IMR-90 (cell line): Measurements from ENCODE around the gene GJB5.

Source experiments
- BHLHE40 ChIP-seq: fragments of 150-350 bp; IDR thresholded peaks from 2 replicates; pipeline ENCODE4 v1.6.1; 2016; ENCODE audit warnings: mild to moderate bottlenecking, low read depth, low read length
- CEBPB ChIP-seq: IDR thresholded peaks from 2 replicates; pipeline ENCODE4 v1.6.1; 2012; ENCODE audit warnings: low read depth, low read length, improper control_type of control experiment
- MAFK ChIP-seq: IDR thresholded peaks from 2 replicates; pipeline ENCODE4 v1.6.1; 2012; ENCODE audit warnings: low read depth, low read length, improper control_type of control experiment
- MAZ ChIP-seq: IDR thresholded peaks from 2 replicates; pipeline ENCODE4 v1.6.1; 2012; ENCODE audit warnings: low read depth, mild to moderate bottlenecking, low read length, improper control_type of control experiment, moderate library complexity, borderline replicate concordance
- MXI1 ChIP-seq: IDR thresholded peaks from 2 replicates; pipeline ENCODE4 v1.6.1; 2012; ENCODE audit warnings: low read depth, mild to moderate bottlenecking, low read length, moderate library complexity, borderline replicate concordance
- NFE2L2 ChIP-seq: fragments of 150-350 bp; IDR thresholded peaks from 2 replicates; pipeline ENCODE4 v1.6.1; 2016; ENCODE audit warnings: low read depth, mild to moderate bottlenecking, low read length
- POLR2A ChIP-seq: IDR thresholded peaks from 2 replicates; pipeline ENCODE4 v1.6.1; 2012; ENCODE audit warnings: mild to moderate bottlenecking, low read depth, low read length
- RAD21 ChIP-seq: IDR thresholded peaks from 2 replicates; pipeline ENCODE4 v1.6.1; 2012; ENCODE audit warnings: low read length, improper control_type of control experiment
- RCOR1 ChIP-seq: IDR thresholded peaks from 2 replicates; pipeline ENCODE4 v1.6.1; 2012; ENCODE audit warnings: mild to moderate bottlenecking, low read length, improper control_type of control experiment; ENCODE audit not compliant: insufficient replicate concordance
- RFX5 ChIP-seq: IDR thresholded peaks from 2 replicates; pipeline ENCODE4 v1.8.0; 2012; ENCODE audit warnings: low read depth, mild to moderate bottlenecking, low read length, moderate library complexity
- USF2 ChIP-seq: fragments of 150-350 bp; IDR thresholded peaks from 2 replicates; pipeline ENCODE4 v1.6.1; 2017; ENCODE audit warnings: mild to moderate bottlenecking, antibody characterized with exemption, low read length, low read depth
- TF ChIP-seq, protein P1 (sequence below): conservative IDR thresholded peaks from 2 replicates; pipeline ENCODE4 v1.5.1; 2012; ENCODE audit warnings: mild to moderate bottlenecking, low read depth, low read length, improper control_type of control experiment

- TF ChIP-seq POLR2A (no peak), USF2 (no peak), MAFK (no peak), MAZ (no peak), RCOR1 (no peak), RFX5 (no peak), NFE2L2 (no peak), MXI1 (no peak), CEBPB (no peak), RAD21 (no peak), BHLHE40 (no peak)
- TF ChIP-seq, protein P1, sequence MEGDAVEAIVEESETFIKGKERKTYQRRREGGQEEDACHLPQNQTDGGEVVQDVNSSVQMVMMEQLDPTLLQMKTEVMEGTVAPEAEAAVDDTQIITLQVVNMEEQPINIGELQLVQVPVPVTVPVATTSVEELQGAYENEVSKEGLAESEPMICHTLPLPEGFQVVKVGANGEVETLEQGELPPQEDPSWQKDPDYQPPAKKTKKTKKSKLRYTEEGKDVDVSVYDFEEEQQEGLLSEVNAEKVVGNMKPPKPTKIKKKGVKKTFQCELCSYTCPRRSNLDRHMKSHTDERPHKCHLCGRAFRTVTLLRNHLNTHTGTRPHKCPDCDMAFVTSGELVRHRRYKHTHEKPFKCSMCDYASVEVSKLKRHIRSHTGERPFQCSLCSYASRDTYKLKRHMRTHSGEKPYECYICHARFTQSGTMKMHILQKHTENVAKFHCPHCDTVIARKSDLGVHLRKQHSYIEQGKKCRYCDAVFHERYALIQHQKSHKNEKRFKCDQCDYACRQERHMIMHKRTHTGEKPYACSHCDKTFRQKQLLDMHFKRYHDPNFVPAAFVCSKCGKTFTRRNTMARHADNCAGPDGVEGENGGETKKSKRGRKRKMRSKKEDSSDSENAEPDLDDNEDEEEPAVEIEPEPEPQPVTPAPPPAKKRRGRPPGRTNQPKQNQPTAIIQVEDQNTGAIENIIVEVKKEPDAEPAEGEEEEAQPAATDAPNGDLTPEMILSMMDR = no peak
Observed at GRCh38 chr1:34785875-34786470, 31.1 kb downstream of the GJB5 start.
